Omental fat pad (tissue), 4 donors: Measurements from ENCODE around the gene DYSF. TPM values are rescaled to one million over a fixed set of nuclear protein-coding genes. Genes with fewer than 3 reads are reported as not detected.
A peak's percentile ranks its signal among the peaks of the same experiment; 100 is the strongest.

ENCODE experiments used
- ATAC-seq: fragments of 150-250 bp; one replicate; pipeline ENCODE4 v1.9.1; 2016; ENCODE audit warnings: mild to moderate bottlenecking, moderate library complexity; ENCODE audit not compliant: low FRiP score
- DNase-seq: peaks from one replicate; pipeline ENCODE4 v3.0.0-alpha.2; 2019; ENCODE audit warnings: low spot score
- total RNA-seq, 4 donors: library from RNA; depleted of rRNA; stranded (reverse); fragments of >200 nt; gene quantifications; one replicate each; pipeline ENCODE4 v1.1.0, GENCODE V29; 2016
- TF ChIP-seq, protein P1 (sequence below), 3 donors: fragments of 450-650 bp; IDR thresholded peaks; one replicate each; pipeline ENCODE4 v1.5.1; 2016 to 2017; ENCODE audit warnings: antibody characterized with exemption in 3 of 3, mild to moderate bottlenecking in 3 of 3, moderate library complexity in 2 of 3

DYSF gene
- total RNA-seq, 4 donors from 2014 or later: 7.9 to 70.5 (median 17.8) TPM

DNA sequence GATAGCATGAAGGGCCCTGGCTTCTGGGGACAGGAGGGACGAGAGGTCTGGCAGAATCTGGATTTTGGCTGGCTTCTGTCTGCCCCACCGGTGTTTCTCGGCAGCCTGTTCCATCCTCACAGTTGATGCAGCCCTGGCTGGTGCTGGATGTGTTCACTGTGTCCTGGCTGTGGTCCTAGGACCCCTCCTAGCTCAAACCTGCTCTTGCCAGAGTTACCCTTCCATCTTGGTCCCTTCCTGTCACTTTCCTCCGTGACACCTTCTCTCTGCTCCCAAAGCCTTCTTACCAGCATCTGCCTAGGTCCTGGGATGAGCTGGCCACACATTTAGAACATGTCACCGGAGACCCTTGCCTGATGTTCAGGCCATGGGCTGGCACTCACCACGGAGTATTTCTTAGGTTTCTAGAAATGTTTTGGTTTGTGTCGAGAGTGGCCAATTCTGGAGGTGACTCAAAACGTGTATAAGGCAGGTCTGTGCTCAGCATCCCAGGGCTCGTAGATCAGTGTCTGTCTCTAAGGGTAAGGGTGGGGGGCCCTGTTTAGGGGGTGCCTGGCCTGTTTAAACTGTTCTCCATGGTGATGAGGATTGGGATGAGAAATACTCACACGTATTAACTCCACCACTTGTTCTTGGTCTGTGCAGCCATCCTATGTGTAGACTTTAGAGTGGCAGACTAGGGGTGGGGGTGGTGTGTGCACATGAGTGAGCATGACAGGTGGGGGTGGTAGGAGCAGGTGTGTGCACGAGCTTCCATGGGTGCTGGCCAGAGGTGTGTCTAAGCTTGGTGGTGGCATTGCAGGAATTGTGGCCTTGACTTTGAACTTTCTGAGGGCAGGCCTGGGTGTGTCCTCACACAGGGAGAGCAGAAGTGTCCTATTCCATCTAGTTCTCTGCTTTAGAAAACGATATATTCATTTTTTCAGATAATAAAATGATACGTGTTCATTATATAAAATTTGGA lies 162.7 kb downstream of the DYSF start:
- TF ChIP-seq, protein P1, sequence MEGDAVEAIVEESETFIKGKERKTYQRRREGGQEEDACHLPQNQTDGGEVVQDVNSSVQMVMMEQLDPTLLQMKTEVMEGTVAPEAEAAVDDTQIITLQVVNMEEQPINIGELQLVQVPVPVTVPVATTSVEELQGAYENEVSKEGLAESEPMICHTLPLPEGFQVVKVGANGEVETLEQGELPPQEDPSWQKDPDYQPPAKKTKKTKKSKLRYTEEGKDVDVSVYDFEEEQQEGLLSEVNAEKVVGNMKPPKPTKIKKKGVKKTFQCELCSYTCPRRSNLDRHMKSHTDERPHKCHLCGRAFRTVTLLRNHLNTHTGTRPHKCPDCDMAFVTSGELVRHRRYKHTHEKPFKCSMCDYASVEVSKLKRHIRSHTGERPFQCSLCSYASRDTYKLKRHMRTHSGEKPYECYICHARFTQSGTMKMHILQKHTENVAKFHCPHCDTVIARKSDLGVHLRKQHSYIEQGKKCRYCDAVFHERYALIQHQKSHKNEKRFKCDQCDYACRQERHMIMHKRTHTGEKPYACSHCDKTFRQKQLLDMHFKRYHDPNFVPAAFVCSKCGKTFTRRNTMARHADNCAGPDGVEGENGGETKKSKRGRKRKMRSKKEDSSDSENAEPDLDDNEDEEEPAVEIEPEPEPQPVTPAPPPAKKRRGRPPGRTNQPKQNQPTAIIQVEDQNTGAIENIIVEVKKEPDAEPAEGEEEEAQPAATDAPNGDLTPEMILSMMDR (IDR thresholded peaks at IDR 0.05): no peak
- no peak for ATAC-seq
- no peak for DNase-seq

DNA sequence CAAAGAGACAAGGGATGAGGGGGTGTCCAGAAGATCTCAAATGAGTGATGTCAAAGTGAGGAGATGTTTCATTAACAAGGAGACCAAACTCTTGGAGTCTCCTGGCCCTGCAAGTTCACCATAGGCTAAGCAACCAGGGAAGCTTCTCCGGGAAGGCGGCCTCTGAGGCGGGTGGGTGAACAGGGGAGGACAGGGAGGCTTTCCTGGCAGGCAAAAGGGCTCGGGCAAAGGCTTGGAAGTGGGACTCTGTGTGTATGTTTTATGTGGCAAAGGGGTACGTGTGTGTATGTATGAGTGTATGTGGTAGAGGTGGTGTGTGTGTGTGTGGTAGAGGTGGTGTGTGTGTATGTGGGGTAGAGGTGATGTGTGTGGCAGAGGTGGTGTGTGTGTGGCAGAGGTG lies 163.9 kb downstream of the DYSF start:
- ATAC-seq: no peak
- TF ChIP-seq, protein P1 (IDR thresholded peaks at IDR 0.05): no peak
- DNase-seq: no peak

DNA sequence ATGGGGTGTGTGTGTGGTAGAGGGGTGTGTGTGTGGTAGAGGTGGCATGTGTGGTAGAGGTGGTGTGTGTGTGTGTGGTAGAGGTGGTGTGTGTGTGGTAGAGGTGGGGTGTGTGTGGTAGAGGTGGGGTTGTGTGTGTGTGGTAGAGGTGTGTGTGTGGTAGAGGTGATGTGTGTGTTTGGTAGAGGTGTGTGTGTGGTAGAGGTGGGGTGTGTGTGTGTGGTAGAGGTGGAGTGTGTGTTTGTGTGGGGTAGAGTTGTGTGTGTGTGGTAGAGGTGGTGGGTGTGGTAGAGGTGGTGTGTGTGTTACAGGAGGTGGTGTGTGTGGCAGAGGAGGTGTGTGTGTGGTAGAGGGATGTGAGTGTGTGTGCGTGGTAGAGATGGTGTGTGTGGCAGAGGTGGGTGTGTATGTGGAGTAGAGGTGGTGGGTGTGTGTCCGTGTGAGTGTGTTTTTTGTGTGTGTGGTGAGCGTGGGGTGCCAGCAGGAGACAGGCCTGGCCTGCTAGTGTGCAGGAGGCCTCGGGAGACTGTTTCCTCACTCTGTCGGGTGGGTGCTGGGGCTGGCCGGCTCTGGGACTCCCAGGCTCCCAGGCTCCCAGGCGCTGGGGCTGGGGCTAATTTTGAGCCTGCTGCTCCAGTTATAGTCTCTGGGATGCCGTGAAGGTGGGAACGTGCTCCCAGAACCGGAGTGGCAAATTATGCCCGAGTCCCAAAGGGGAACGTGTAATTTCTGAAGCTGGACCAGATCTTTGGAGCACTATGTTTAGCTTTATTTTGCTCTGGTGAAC lies 165.2 kb downstream of the DYSF start:
- ATAC-seq (peak; percentile 49), DNase-seq (no peak)
- TF ChIP-seq, protein P1 (IDR thresholded peaks at IDR 0.05): no peak

DNA sequence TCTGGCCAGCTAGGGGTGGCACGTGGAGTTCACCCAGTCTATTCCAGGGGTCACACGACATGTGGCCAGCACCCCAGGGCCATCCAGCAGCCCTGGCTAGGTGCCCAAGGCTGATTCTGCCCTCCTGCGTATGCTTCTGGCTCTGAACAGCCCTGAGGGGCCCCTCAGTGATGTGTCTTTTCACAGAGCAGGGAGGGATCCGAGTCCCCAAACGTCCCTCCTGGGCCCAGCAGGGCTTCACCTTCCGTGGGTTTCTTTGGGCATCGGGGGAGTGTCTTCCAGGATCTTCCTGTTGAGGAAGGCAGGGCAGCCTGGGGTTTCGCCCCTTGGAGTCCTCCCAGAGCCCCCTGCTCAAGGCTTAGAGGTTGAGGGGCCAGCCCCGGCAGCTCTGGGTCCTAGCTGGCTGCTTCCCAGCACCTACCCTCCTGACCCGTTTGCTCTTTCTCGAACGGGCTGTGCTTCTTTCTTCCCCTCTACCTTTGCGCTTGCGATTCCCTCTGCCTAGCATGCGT lies 165.9 kb downstream of the DYSF start:
- DNase-seq: no peak
- TF ChIP-seq, protein P1 (IDR thresholded peaks at IDR 0.05): no peak
- ATAC-seq: no peak

DNA sequence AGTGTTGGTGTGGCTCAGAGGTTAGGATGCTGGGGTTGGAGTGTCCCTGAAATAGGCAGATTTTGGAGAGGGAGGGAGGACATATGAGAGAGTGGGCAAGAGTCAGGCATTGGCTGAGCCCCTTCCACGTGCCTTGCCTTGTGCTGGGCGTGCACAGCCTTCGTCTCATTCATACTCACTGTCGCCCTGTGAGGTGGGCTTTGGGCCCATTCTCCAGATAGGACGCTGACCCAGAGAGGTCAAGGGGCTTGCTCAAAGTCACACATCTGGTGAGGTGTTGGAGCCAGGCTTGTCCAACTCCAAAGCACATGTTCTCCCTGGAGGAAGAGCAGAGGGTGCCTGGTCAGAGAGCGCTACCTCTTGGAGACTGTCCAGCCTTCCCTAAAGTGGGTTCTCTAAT lies 166.8 kb downstream of the DYSF start:
- no peak for ATAC-seq
- TF ChIP-seq, protein P1 (IDR thresholded peaks at IDR 0.05): no peak
- DNase-seq: no peak

DNA sequence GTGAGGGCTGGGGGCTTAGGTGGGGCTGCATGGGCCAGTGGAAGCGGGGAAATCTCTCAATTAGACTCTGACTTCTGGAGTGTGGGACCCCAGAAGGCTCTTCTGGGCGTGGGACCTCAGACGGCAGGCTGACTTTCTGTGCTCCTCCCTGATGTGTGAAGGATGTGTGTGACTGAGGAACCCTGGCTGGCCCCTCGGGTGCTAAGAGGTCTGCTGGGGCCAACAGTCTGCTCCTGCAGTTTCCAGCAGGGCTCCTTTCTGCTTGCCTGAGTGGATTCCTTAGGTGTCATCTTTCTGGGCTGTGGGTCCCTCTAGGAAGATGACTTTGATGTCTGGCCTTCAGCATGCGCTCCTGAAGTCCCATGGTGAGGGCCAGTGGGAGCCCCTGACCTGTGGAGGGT lies 167.5 kb downstream of the DYSF start:
- TF ChIP-seq, protein P1 (IDR thresholded peaks at IDR 0.05): no peak
- no peak for ATAC-seq
- no peak for DNase-seq
